Measurements from ENCODE around the gene LRRC8A. TPM values are rescaled to one million over a fixed set of nuclear protein-coding genes. Genes with fewer than 3 reads are reported as not detected.

LRRC8A gene
- total RNA-seq, 1 donor from 2014 or later, result 68.1 TPM

DNA sequence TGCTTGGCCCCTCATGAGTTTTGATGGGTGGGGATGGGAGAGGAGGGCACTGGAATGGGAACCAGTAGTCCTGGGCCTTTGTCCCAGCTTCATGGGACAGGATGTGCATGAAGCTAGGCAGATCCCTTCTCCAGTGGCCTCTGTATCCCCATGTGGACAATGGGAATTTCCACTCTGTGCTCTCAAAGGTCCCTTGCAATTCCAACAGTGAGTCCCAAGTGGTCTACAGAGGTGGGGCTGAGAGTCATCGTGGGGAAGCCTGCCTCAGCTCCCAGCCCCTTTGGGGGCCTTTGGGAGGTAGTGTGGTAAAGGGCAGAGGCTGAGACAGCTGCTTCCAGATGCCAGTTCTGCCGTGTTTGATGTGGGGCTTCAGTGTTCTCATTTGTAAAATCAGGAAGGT is 37.0 kb downstream of the LRRC8A start:
- DNase-seq (no peak), ATAC-seq (no peak)
- peaks cover 15% of the 10 kb centered on the region for H3K36me3 ChIP-seq
- H3K9me3 ChIP-seq, result no peaks in the 10 kb centered on the region
- H3K4me3 ChIP-seq, result no peak overlapping the region
- TF ChIP-seq, protein P1, sequence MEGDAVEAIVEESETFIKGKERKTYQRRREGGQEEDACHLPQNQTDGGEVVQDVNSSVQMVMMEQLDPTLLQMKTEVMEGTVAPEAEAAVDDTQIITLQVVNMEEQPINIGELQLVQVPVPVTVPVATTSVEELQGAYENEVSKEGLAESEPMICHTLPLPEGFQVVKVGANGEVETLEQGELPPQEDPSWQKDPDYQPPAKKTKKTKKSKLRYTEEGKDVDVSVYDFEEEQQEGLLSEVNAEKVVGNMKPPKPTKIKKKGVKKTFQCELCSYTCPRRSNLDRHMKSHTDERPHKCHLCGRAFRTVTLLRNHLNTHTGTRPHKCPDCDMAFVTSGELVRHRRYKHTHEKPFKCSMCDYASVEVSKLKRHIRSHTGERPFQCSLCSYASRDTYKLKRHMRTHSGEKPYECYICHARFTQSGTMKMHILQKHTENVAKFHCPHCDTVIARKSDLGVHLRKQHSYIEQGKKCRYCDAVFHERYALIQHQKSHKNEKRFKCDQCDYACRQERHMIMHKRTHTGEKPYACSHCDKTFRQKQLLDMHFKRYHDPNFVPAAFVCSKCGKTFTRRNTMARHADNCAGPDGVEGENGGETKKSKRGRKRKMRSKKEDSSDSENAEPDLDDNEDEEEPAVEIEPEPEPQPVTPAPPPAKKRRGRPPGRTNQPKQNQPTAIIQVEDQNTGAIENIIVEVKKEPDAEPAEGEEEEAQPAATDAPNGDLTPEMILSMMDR (IDR thresholded peaks at IDR 0.05), result no peak
- intact Hi-C loops (cut with DNase I), result no loop called here
- peaks cover 63% of the 10 kb centered on the region for H3K4me1 ChIP-seq
- no peaks in the 10 kb centered on the region for H3K27me3 ChIP-seq
- H3K27ac ChIP-seq, result peak overlapping the region; percentile 88

DNA sequence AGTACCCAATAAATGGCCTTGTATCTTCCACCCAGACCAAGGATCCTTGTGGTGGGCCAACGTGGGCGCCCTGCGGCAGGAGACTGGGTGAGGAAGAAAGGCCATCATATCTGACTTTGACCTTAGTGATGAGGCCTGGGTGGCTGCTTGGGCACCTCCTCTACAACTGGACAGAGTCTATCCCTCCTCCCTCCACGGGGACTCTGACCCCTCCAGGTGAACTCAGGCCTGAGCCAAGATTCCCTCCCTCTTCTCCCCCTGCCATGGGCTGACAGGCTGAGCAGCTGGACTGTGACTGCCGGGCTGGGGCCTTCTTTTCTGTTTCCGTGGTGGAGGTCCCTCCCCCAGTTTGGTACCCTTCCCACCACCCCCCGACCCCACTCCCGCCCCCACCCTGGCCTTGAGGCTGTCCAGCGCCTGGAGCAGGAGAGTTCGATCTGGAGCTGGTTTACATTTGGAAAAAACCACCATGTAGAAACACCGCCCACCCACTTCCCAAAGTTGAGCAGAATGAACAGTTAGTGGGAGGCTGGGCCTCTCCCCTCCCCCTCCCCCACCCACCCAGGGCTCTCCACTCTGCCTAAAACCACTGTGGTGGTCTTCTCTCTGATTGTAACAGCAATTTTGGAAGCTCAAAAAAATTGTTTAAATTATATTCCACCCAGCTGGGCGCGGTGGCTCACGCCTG is 37.6 kb downstream of the LRRC8A start:
- Histone ChIP-seq H3K9me3 (no peaks in the 10 kb centered on the region), H3K36me3 (peaks cover 15% of the 10 kb centered on the region), H3K4me1 (peaks cover 57% of the 10 kb centered on the region), H3K27ac (peak overlapping the region; percentile 88), H3K4me3 (no peak overlapping the region), H3K27me3 (no peaks in the 10 kb centered on the region)
- DNase-seq (no peak), ATAC-seq (no peak)
- intact Hi-C loops (cut with DNase I), result no loop called here
- TF ChIP-seq, protein P1 (IDR thresholded peaks at IDR 0.05), result no peak

DNA sequence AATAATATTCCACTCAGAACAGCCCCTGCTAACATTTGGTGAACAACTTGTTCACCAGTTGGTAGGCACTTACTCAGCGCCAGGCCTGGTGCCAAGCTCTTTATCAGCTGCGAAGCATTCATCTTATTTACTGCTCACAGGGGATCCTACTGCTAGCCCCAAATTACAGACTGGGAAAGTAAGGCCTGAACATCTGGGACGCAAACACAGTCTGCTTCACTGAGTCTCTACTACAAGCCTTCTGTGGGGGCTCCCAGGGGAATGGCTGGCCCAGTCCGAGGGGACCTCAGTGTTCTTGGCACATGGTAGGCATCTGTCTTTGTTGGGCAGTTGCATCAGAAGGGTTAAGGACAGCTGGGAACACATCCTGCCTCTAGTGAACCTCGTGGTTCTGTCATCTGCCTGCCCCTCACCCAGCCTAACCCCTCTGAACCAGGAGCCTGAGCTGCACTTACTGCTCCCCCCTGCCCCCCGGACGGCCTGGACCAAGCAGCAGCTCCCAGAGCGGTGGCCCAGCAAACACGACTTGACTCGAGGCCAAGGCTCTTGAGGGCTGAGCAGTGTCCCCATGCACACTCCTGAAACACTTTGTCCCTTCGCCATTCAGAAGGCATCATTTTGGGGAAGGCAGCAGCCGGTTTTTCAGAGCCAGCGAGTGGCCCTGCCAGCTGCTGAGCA is 38.6 kb downstream of the LRRC8A start, which contains the start of gene PHYHD1:
Gene PHYHD1, plus strand, starts transcription at position 602 of the 678 bp plus-strand sequence. CDS start 1,342 bp downstream, outside the sequence.
- ATAC-seq, result peak; percentile 44
- DNase-seq, result peak; percentile 87
- H3K4me3 ChIP-seq, result peak within 1 kb of the TSS; percentile 59
- peaks cover 15% of the 10 kb centered on the region for H3K36me3 ChIP-seq
- H3K27me3 ChIP-seq, result no peaks in the 10 kb centered on the region
- no peaks in the 10 kb centered on the region for H3K9me3 ChIP-seq
- TF ChIP-seq, protein P1 (IDR thresholded peaks at IDR 0.05), result no peak
- peak within 1 kb of the TSS; percentile 88 for H3K27ac ChIP-seq
- peaks cover 48% of the 10 kb centered on the region for H3K4me1 ChIP-seq
- intact Hi-C loops (cut with DNase I), result no loop called here

DNA sequence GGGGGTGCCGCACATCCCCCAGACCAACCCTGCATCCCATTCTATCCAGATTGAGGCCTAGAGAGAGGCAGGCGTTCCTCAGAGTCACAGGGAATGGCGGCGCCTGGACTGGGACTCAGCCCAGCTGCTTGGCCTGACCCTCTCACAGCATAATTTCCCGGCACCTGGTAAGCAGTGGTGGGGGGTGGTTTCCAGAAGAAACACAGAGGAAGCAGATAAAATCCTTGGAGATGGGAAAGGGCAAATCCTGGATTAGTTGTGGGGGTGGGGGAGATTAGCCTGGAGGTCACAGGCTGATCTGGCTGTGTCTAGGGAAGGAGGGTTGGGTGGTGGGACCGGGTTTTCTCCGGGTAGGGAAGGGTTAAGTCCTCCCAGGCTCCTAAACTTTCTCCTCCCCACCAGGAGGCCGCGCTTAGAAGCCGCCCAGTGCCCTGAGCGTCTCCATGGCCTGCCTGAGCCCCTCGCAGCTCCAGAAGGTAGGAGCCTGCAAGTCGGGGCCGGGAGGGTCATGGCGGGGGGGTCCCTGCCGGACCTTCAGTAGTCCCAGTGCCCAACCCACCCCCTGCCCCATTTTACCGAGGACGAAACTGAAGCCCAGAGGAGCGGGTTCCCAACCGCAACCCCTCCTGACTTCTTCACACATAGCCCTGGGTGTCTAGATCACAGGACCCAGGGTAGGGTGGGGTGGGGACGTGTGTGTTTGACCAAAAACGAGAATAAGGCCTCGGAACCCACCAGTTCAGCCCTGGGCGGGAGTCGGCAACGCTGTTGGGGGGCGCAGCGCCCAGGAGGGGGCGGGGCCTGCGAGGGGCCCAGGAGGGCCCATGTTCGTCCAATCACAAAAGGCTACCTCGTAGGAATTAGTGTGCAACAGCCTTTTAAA is 40.2 kb downstream of the LRRC8A start:
- H3K9me3 ChIP-seq, result no peaks in the 10 kb centered on the region
- TF ChIP-seq, protein P1 (IDR thresholded peaks at IDR 0.05), result peak; percentile 8
- H3K27me3 ChIP-seq, result no peaks in the 10 kb centered on the region
- peak overlapping the region; percentile 88 for H3K27ac ChIP-seq
- intact Hi-C loops (cut with DNase I), result no loop called here
- ATAC-seq, result peak; percentile 83
- peak overlapping the region; percentile 59 for H3K4me3 ChIP-seq
- DNase-seq, result peak; percentile 81
- peaks cover 32% of the 10 kb centered on the region for H3K4me1 ChIP-seq
- peaks cover 8% of the 10 kb centered on the region for H3K36me3 ChIP-seq

DNA sequence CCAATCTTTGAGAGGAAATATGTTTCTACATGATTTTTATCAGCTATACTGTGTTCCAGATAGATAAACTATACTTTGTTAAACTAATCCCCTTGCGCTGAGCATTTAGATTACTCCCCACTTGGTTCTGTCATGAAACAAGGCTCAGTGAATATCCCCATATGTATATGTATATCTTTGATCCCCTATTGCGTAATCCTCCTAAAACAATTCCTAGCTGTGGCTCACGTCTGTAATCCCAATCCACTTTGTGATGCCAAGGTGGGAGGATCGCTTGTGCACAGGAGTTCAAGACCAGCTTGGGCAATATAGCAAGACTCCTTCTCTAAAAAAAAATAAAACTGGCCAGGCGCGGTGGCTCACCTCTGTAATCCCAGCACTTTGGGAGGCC is 41.6 kb downstream of the LRRC8A start:
- Histone ChIP-seq H3K27ac (no peak overlapping the region), H3K4me3 (no peak overlapping the region), H3K27me3 (no peaks in the 10 kb centered on the region), H3K4me1 (peaks cover 32% of the 10 kb centered on the region), H3K9me3 (no peaks in the 10 kb centered on the region), H3K36me3 (no peaks in the 10 kb centered on the region)
- intact Hi-C loops (cut with DNase I), result no loop called here
- ATAC-seq, result no peak
- TF ChIP-seq, protein P1 (IDR thresholded peaks at IDR 0.05), result no peak
- no peak for DNase-seq

All from upper lobe of right lung (tissue), 1 donor.